ENCODE measurements around the gene GOLT1B.
"Not testable (repeated sequence)": the region's sequence is repeated elsewhere in the genome, so short reads cannot be mapped to it uniquely, and the experiment has no call there.

Gene GOLT1B

GRCh38 chr12:21501258-21502163 is at the start of gene GOLT1B, which contains the start of gene RECQL:
GOLT1B (plus strand) TSS chr12:21501789; CDS start chr12:21501924, 135 bp downstream.
RECQL (minus strand) TSS chr12:21501635; CDS start chr12:21499570, 2,065 bp downstream.
- DNase-seq = peak; percentile 99

GRCh38 chr12:21453312-21453852 is 48.2 kb upstream of the GOLT1B start:
- DNase-seq = no peak

- DNase-seq = no peak
Observed at GRCh38 chr12:21456291-21456780, 45.3 kb upstream of the GOLT1B start.

- no peak for DNase-seq
Observed at GRCh38 chr12:21459474-21459873, 42.1 kb upstream of the GOLT1B start.

- not testable (repeated sequence) for DNase-seq
Observed at GRCh38 chr12:21467334-21467733, 34.3 kb upstream of the GOLT1B start.

- no peak for DNase-seq
Observed at GRCh38 chr12:21471294-21471693, 30.3 kb upstream of the GOLT1B start.

GRCh38 chr12:21472197-21472823 is 29.3 kb upstream of the GOLT1B start:
- no peak for DNase-seq

GRCh38 chr12:21475552-21475951 is 26.0 kb upstream of the GOLT1B start:
- no peak for DNase-seq

- DNase-seq = no peak
Observed at GRCh38 chr12:21476949-21477348, 24.6 kb upstream of the GOLT1B start.

- peak; percentile 12 for DNase-seq
Observed at GRCh38 chr12:21478756-21479455, 22.7 kb upstream of the GOLT1B start.

- DNase-seq = no peak
Observed at GRCh38 chr12:21483531-21483930, 18.1 kb upstream of the GOLT1B start.

GRCh38 chr12:21485998-21486397 is 15.6 kb upstream of the GOLT1B start:
- no peak for DNase-seq

GRCh38 chr12:21499765-21500164 is 1.8 kb upstream of the GOLT1B start:
- DNase-seq = no peak

GRCh38 chr12:21500786-21501257 is 767 bp upstream of the GOLT1B start:
- no peak for DNase-seq

GRCh38 chr12:21502164-21502496 is 541 bp downstream of the GOLT1B start:
- DNase-seq = peak; percentile 70

GRCh38 chr12:21502872-21503271 is 1.3 kb downstream of the GOLT1B start:
- peak; percentile 12 for DNase-seq

GRCh38 chr12:21505888-21506287 is 4.3 kb downstream of the GOLT1B start:
- DNase-seq = no peak

GRCh38 chr12:21507849-21508248 is 6.3 kb downstream of the GOLT1B start:
- no peak for DNase-seq

GRCh38 chr12:21509768-21510167 is 8.2 kb downstream of the GOLT1B start:
- no peak for DNase-seq

GRCh38 chr12:21516281-21516680 is 14.7 kb downstream of the GOLT1B start:
- DNase-seq = no peak

- DNase-seq = no peak
Observed at GRCh38 chr12:21518451-21518850, 16.9 kb downstream of the GOLT1B start.

GRCh38 chr12:21521541-21521940 is 20.0 kb downstream of the GOLT1B start:
- no peak for DNase-seq

- DNase-seq = no peak
Observed at GRCh38 chr12:21523148-21523547, 21.6 kb downstream of the GOLT1B start.

All from hematopoietic multipotent progenitor cell treated with erythropoietin and hydrocortisone succinate and interleukin-3 and kit ligand, for 4 days (in vitro differentiated cells).